ENCODE results near the gene LGALS9B.
"Not testable (repeated sequence)": the region's sequence is repeated elsewhere in the genome, so short reads cannot be mapped to it uniquely, and the experiment has no call there.

DNA sequence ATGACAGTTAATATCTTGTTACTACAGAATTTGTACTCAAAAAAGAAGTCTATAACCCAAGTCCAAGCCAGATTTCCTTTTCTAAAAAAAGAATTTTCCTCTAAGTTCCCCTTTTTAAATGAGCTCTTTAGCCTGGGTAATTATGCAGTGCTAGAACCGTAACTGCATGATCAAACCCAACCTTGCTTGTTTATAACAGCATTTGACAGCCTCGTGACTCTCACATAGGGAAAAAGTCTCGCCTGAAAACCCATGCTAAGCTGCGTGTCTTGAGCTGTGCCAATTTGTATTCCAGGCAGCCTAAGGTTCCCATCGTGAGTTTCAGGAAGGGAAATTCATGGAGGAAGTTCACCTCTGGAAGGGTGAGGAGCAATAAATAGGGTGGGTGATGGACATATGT is 44.5 kb downstream of the LGALS9B start:
- TF ChIP-seq EZH2 (IDR thresholded peaks at IDR 0.05; ENCODE audit: insufficient read depth, poor library complexity, severe bottlenecking); EZH2phosphoT487 (IDR thresholded peaks at IDR 0.05; ENCODE audit: insufficient read depth, low read depth): not testable (repeated sequence)

Measured in GM23248 (cell line).